HG02938 (cell line): ENCODE data around the gene TAF11L11.
"Not testable (repeated sequence)": the region's sequence is repeated elsewhere in the genome, so short reads cannot be mapped to it uniquely, and the experiment has no call there.

Experiments
- ATAC-seq: cut with Tn5 transposase; IDR thresholded peaks from one replicate; pipeline ENCODE4 v1.9.1; 2021; ENCODE audit warnings: mild to moderate bottlenecking, moderate library complexity; ENCODE audit not compliant: unreplicated experiment

The TAF11L11 gene

DNA sequence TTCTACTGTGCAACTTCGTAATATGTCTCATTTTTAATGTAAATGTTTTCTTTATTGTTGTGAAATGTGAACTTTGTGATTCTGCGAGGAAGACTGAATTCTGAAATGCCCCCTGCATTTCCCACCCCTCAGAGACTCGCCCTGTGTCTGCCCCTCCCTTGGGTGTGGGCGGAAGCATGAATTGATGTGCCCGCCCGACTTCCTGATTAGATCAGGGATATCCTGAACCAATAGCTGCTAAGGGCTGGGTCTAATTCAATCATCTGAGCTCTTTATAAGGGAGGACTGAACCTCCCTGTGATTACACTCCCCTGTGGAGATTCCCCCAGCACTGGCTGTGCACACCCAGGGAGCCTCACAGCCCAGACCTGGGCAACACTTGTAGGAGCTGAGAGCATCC lies at the start of gene TAF11L11:
TSS of gene TAF11L11 (plus strand) at position 304 of the 400 bp plus-strand sequence.
- not testable (repeated sequence) for ATAC-seq

DNA sequence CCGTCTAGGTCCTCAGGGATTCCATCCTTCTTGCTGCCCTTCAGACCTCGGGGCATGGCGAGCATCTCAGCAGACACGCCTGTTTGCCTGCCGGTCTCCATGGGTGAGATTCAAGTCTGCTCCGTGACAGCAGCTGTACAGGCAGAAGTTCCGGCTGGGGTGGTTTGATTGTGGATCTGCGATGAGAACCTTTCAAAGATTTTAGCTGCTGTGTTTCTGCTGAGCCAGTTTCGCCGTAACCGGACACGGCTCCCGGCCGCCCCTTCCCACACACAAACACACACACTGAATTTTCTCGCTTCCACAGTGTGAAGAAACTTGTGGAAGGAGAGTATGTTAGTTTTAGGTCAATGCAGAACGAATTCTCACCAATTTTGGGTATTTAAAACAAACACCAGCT lies 18.3 kb upstream of the TAF11L11 start, which contains the start of gene TAF11L7:
TSS of gene TAF11L7 (minus strand) at position 101 of the 400 bp plus-strand sequence.
- ATAC-seq: not testable (repeated sequence)

DNA sequence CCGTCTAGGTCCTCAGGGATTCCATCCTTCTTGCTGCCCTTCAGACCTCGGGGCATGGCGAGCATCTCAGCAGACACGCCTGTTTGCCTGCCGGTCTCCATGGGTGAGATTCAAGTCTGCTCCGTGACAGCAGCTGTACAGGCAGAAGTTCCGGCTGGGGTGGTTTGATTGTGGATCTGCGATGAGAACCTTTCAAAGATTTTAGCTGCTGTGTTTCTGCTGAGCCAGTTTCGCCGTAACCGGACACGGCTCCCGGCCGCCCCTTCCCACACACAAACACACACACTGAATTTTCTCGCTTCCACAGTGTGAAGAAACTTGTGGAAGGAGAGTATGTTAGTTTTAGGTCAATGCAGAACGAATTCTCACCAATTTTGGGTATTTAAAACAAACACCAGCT lies 13.1 kb upstream of the TAF11L11 start, which contains the start of gene TAF11L8:
TSS of gene TAF11L8 (minus strand) at position 101 of the 400 bp plus-strand sequence.
- ATAC-seq: not testable (repeated sequence)

DNA sequence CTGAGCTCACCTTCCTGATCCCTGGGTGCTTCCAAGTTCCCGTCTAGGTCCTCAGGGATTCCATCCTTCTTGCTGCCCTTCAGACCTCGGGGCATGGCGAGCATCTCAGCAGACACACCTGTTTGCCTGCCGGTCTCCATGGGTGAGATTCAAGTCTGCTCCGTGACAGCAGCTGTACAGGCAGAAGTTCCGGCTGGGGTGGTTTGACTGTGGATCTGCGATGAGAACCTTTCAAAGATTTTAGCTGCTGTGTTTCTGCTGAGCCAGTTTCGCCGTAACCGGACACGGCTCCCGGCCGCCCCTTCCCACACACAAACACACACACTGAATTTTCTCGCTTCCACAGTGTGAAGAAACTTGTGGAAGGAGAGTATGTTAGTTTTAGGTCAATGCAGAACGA lies 9.7 kb upstream of the TAF11L11 start, which contains the start of gene TAF11L9:
TSS of gene TAF11L9 (minus strand) at position 140 of the 400 bp plus-strand sequence.
- not testable (repeated sequence) for ATAC-seq

DNA sequence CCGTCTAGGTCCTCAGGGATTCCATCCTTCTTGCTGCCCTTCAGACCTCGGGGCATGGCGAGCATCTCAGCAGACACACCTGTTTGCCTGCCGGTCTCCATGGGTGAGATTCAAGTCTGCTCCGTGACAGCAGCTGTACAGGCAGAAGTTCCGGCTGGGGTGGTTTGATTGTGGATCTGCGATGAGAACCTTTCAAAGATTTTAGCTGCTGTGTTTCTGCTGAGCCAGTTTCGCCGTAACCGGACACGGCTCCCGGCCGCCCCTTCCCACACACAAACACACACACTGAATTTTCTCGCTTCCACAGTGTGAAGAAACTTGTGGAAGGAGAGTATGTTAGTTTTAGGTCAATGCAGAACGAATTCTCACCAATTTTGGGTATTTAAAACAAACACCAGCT lies 6.3 kb upstream of the TAF11L11 start, which contains the start of gene TAF11L10:
TSS of gene TAF11L10 (minus strand) at position 101 of the 400 bp plus-strand sequence.
- not testable (repeated sequence) for ATAC-seq

DNA sequence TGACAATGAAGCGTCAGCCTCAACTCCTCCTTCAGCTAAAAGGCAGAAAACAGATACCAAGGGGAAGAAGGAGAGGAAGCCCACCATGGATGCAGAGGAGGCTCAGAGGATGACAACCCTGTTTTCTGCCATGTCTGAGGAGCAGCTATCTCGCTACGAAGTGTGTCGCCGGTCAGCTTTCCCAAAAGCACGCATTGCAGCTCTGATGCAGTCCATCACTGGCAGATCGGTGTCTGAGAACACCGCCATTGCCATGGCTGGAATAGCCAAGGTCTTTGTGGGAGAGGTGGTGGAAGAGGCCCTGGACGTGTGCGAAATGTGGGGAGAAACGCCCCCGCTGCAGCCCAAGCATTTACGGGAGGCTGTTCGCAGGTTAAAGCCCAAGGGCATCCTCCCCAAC lies 968 bp downstream of the TAF11L11 start:
- no peak for ATAC-seq

DNA sequence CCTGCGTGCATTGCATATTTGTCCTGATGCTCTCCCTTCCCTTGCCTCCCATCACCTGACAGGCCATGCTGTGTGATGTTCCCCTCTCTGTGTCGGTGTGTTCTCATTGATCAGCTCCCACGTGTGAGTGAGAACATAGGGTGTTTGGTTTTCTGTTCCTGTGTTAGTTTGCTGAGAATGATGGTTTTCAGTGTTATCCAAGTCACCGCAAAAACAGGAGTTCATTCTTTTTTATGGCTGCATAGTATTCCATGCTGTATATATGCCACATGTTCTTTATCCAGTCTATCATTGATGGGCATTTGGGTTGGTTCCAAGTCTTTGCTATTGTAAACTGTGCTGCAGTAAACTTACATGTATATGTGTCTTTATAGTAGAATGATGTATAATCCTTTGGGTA lies 3.5 kb downstream of the TAF11L11 start:
- not testable (repeated sequence) for ATAC-seq

DNA sequence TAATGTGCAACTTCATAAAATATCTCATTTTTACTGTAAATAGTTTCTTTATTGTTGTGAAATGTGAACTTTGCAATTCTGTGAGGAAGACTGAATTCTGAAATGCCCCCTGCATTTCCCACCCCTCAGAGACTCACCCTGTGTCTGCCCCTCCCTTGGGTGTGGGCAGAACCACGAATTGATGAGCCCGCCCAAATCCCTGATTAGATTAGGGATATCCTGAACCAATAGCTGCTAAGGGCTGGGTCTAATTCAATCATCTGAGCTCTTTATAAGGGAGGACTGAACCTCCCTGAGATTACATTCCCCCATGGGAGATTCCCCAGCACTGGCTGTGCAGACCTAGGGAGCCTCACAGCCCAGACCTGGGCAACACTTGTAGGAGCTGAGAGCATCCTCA lies 6.1 kb downstream of the TAF11L11 start, which contains the start of gene TAF11L12:
TSS of gene TAF11L12 (plus strand) at position 301 of the 400 bp plus-strand sequence.
- not testable (repeated sequence) for ATAC-seq

DNA sequence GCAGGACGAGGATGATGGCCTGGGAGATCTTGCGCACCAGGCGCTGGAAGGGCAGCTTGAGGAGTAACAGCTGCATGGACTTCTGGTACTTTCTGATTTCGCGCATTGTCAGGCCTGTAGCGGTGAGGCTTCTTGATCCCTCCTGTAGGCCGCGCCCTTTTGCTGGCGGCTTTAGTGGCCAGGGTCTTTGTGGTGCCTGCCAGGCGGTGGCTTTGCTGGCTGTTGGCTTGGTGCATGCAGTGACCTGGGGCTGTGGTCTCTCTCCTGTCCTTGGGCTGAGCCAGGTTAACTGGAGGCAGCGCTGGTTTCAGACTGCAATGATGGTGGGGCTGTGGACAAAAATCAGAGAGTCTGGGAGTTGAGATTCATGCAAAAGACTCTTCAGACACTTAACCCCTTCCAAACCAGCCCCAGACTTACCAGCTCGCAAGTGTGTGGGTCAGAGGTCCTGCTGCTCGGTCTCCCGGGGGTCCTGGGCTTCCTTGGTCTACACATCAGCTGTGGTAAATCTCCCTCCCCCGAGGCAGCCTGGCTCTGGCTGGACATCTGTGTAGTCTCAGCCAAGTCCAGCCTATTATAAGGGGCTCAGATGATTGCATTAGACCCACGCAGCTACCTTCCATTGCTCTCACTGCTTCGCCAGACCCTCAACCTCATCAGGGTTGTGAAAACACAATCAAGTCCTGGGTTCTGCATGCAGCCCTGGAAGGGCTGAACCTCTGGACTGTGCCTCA lies 11.1 kb downstream of the TAF11L11 start:
- no peak for ATAC-seq

DNA sequence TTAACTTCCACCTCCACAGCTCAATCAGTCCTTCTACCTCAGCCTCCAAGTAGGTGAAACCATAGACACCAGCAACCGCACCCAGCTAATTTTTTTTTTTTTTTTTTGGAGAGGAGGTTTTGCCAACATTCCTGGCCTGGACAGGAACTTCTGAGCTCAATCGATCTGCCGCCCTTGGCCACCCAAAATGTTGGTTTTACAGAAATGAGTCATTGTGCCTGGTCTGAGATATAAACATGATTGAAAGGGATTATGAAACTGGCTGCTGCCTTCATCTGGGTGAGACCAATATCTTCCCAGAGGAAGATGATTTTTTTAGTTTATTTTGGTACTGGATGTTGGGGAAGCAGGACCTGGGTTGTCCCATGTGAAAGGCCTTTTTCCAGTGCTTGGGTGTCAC lies 15.4 kb downstream of the TAF11L11 start:
- no peak for ATAC-seq

DNA sequence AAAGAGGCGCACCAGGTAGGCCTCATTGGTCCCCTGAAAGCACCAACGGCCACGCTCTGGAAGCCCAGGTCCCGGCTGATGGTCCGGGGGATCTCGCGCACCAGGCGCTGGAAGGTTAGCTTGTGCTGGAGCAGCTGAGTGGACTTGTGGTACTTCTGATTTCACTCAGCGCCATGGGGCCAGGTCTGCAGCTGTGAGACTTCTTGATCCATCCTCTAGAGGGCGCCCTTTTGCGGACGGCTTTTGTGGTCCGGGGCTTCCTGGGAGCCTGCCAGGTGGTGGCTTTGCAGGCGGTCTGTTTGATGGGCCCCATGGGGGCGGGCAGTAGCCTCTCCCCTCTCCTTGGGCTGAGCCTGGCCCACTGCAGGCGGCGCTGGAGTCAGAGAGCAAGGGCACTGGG lies 16.6 kb downstream of the TAF11L11 start:
- ATAC-seq: no peak

DNA sequence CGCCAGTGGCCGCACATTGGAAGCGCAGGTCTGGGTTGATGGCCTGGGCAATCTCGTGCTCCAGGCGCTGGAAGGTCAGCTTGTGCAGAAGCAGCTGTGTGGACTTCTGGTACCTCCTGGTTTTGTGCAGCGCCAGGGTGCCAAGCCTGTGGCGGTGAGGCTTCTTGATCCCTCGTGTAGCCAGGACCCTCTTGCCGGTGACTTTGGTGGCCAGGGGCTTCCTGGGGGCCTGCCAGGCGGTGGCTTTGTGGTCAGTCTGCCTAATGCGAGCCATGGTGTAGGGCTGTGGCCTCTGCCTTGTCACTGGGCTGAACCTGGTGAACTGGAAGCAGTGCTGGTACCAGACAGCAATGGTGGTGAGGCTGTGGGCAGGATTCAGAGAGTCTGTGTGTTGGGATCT lies 21.7 kb downstream of the TAF11L11 start:
- ATAC-seq: no peak

DNA sequence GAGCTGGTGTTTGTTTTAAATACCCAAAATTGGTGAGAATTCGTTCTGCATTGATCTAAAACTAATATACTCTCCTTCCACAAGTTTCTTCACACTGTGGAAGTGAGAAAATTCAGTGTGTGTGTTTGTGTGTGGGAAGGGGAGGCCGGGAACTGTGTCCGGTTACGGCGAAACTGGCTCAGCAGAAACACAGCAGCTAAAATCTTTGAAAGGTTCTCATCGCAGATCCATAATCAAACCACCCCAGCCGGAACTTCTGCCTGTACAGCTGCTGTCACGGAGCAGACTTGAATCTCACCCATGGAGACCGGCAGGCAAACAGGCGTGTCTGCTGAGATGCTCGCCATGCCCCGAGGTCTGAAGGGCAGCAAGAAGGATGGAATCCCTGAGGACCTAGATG lies 27.8 kb downstream of the TAF11L11 start, which contains the start of gene TAF11L13:
TSS of gene TAF11L13 (plus strand) at position 301 of the 400 bp plus-strand sequence.
- not testable (repeated sequence) for ATAC-seq

DNA sequence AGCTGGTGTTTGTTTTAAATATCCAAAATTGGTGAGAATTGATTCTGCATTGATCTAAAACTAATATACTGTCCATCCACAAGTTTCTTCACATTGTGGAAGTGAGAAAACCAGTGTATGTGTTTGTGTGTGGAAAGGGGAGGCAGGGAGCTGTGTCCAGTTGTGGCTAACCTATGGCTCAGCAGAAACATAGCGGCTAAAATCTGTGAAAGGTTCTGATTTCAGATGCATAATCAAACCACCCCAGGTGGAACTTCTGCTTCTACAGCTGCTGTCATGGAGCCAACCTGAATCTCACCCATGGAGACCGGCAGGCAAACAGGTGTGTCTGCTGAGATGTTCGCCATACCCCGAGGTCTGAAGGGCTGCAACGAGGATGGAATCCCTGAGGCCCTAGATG lies 30.2 kb downstream of the TAF11L11 start, which contains the start of gene TAF11L14:
TSS of gene TAF11L14 (plus strand) at position 301 of the 400 bp plus-strand sequence.
- no peak for ATAC-seq

DNA sequence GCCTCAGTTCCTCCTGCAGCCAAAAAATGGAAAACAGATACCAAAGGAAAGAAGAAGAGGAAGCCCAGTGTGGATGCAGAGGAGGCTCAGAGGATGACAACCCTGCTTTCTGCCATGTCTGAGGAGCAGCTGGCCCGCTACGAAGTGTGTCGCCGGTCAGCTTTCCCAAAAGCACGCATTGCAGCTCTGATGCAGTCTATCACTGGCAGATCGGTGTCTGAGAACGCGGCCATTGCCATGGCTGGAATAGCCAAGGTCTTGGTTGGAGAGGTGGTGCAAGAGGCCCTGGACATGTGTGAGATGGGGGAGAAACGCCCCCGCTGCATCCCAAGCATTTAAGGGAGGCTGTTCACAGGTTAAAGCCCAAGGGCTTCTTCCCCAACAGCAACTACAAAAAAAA lies 45.2 kb downstream of the TAF11L11 start:
- ATAC-seq: not testable (repeated sequence)

DNA sequence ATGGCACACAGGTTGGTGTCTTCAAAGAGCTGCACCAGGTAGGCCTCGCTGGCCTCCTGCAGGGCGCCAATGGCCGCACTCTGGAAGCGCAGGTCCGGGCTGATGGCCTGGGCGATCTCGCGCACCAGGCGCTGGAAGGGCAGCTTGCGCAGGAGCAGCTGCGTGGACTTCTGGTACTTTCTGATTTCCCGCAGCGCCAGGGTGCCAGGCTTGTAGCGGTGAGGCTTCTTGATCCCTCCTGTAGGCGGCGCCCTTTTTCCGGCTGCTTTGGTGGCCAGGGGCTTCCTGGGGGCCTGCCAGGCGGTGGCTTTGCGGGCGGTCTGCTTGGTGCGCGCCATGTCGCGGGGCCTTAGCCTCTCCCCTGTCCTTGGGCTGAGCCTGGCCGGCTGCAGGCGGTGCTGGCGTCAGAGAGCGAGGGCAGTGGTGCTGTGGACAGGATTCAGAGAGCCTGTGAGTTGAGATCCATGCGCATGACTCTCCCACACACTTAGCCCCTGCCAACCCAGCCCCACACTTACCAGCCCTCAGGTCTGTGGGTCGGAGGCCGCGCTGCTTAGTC lies 51.3 kb downstream of the TAF11L11 start:
- ATAC-seq: not testable (repeated sequence)
